Activated naive CD8-positive, alpha-beta T cell treated with anti-CD3 and anti-CD28 coated beads for 36 hours (primary cell): ENCODE data around the gene LRP1B. TPM values are rescaled to one million over a fixed set of nuclear protein-coding genes. Genes with fewer than 3 reads are reported as not detected.

ENCODE experiments used
- DNase-seq: peaks from one replicate; pipeline ENCODE4 v3.0.0; 2021
- H3K27ac Mint-ChIP-seq: one replicate; pipeline ENCODE4 v1.8.0; 2022; ENCODE audit warnings: mild to moderate bottlenecking, moderate library complexity, mixed read lengths
- H3K27me3 Mint-ChIP-seq: one replicate; pipeline ENCODE4 v1.8.0; 2022; ENCODE audit warnings: mild to moderate bottlenecking, mixed read lengths
- H3K36me3 Mint-ChIP-seq: one replicate; pipeline ENCODE4 v1.8.0; 2021; ENCODE audit warnings: mild to moderate bottlenecking, mixed read lengths
- H3K4me1 Mint-ChIP-seq: one replicate; pipeline ENCODE4 v1.8.0; 2021; ENCODE audit warnings: mixed read lengths
- H3K4me3 Mint-ChIP-seq: one replicate; pipeline ENCODE4 v1.8.0; 2022; ENCODE audit warnings: mild to moderate bottlenecking, moderate library complexity, mixed read lengths
- H3K9me3 Mint-ChIP-seq: one replicate; pipeline ENCODE4 v1.8.0; 2022; ENCODE audit warnings: mixed read lengths
- total RNA-seq, 2 experiments: library from RNA; stranded (reverse); gene quantifications; one replicate each; pipeline ENCODE4 v1.2.3, GENCODE V29; 2021

Gene LRP1B
- total RNA-seq, 2 experiments from 2014 or later = not detected

DNA sequence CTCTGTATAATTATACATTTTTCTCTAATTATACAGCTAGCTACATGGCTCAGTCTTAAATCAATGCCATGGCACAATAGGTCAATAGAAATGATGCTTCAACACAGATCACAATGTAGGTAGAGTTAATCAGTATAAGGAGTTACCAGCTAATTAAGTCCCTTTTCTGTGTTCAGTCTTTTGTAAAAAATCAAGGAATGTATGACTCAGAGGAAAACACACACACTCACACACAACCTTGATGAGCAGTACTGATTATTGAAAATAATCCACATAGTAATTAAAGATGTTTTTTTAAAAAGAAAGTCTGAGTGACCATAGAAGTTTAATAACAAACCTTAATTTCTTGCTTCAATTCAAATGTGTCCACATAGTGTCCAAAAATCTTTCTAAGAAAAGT lies 691.3 kb downstream of the LRP1B start:
- no peaks in the 10 kb centered on the region for H3K27me3 Mint-ChIP-seq
- H3K36me3 Mint-ChIP-seq = no peaks in the 10 kb centered on the region
- no peak for DNase-seq
- H3K4me1 Mint-ChIP-seq = no peaks in the 10 kb centered on the region
- no peak overlapping the region for H3K4me3 Mint-ChIP-seq
- no peak overlapping the region for H3K27ac Mint-ChIP-seq
- peaks cover 7% of the 10 kb centered on the region for H3K9me3 Mint-ChIP-seq

DNA sequence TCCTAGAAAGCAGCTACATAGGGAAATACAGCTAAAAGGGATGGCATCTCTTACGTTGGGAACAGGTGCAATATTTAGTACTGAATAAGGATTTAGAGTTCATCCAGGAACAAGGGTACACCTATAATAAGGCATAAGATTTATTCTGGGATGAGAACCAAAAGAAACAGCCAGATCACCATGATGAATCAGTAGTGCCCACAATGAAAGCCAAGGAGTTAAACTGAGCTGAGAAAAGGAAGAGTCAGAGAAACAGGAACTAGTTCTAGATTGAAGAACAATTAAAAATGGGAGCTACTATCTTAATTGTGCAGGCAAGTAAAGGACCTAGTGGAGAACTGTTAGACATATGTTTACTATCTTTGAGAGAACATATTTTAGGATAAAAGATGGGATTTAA lies 692.3 kb downstream of the LRP1B start:
- DNase-seq = no peak
- Mint-ChIP-seq H3K36me3 (no peaks in the 10 kb centered on the region), H3K4me1 (no peaks in the 10 kb centered on the region), H3K27me3 (no peaks in the 10 kb centered on the region), H3K4me3 (no peak overlapping the region), H3K9me3 (peaks cover 3% of the 10 kb centered on the region), H3K27ac (no peak overlapping the region)

DNA sequence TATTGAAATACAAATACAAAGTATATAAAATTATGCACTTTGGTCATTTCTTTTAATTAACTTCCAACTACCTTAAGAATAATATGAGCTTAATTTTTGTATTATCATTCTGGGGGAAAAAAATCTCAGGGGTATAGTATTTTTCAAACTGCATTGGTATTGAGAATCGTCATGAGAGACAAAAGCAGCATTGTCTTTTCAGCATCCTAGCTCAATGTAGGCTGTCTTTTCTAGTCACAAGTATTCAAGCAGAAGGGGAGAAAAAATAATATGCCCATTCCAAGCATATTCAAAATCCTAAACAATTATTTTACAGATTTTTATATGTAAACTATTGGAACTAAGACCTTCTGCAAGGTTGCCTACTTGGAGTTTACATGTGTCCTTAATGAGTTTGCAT lies 693.3 kb downstream of the LRP1B start:
- no peak for DNase-seq
- H3K27ac Mint-ChIP-seq = no peak overlapping the region
- H3K4me1 Mint-ChIP-seq = no peaks in the 10 kb centered on the region
- no peaks in the 10 kb centered on the region for H3K36me3 Mint-ChIP-seq
- no peaks in the 10 kb centered on the region for H3K27me3 Mint-ChIP-seq
- no peak overlapping the region for H3K4me3 Mint-ChIP-seq
- H3K9me3 Mint-ChIP-seq = peaks cover 6% of the 10 kb centered on the region

DNA sequence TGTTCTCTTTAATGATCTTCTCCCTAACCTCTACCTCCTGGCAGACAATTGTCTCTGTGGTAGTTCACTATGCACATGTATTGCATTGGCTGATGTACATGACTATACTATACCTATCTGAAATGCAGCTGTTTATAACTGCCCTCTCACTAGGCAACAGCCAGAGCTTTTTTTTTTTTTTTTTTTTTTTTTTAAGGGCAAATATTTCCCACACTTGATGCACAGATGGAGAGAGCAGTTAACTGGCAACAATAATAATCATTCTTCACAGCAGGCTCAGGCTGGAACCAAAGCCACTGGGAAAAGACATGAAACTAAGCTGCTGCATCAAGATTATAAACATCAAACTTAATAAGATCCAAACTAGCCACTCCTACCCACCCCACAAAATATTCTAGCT lies 707.7 kb downstream of the LRP1B start:
- Mint-ChIP-seq H3K27ac (no peak overlapping the region), H3K4me3 (no peak overlapping the region), H3K4me1 (no peaks in the 10 kb centered on the region), H3K36me3 (no peaks in the 10 kb centered on the region), H3K9me3 (peaks cover 1% of the 10 kb centered on the region), H3K27me3 (no peaks in the 10 kb centered on the region)
- DNase-seq = no peak

DNA sequence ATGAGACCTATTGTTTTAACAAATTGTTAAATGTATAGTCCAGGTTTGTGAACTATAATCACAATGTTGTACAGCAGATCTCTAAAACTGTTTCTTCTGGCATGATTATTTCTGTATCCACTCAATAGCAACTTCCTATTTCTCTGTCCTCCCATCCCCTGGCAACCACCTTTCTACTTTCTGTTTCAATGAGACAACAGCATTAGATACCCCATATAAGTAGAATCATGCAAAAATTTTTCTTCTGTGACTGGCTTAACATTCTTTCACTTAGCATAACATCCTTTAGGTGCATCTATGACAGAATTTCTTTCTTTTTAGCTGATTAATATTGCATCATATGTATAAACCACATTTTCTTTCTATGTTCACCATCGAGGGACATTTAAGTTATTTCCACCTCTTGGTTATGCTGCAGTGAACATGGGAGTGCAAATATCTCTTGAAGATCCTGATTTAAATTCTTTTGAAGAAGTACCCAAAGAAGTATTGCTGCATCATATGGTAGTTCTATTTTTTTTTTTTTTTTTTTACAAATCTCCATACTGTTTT lies 713.5 kb downstream of the LRP1B start:
- H3K9me3 Mint-ChIP-seq = peaks cover 4% of the 10 kb centered on the region
- no peak overlapping the region for H3K27ac Mint-ChIP-seq
- no peak overlapping the region for H3K4me3 Mint-ChIP-seq
- H3K36me3 Mint-ChIP-seq = no peaks in the 10 kb centered on the region
- no peaks in the 10 kb centered on the region for H3K27me3 Mint-ChIP-seq
- no peak for DNase-seq
- H3K4me1 Mint-ChIP-seq = no peaks in the 10 kb centered on the region

DNA sequence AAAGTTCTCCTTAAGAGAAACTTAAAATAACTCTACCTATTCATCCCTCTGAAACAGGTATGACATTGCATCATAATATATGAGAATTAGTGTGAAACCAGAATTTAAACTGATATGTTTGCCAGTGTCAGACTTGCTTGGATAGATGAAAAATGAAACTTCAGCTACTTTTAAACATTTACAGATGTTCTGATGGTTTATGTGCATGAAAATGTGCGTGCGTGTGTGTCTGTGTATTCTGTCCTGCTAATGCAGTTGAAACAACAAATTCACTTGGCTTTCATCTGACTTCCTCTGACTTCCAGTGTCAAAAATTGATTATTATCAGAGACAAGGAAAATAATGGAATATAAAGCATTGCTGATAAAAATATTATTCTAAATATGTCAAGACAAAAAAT lies 719.4 kb downstream of the LRP1B start:
- Mint-ChIP-seq H3K4me3 (no peak overlapping the region), H3K4me1 (no peaks in the 10 kb centered on the region), H3K9me3 (no peaks in the 10 kb centered on the region), H3K27ac (no peak overlapping the region), H3K27me3 (no peaks in the 10 kb centered on the region), H3K36me3 (no peaks in the 10 kb centered on the region)
- no peak for DNase-seq

DNA sequence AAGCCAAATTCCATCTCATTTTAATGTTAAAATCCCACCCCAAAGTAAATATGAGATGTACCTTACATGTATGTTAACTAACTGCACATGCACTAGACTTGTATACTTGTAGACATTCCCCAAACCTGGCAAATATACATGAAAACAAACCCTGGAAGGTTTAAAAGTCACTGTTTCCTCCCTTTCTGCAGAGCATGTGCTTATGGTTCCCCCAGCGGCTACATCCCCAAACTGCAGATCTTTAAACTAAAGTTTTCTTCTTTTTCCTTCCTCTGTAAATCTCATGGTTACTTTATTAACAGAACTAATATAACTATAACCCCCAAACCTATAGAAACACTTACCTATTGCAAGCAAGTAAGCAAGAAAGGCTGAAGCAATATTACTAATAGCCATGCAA lies 731.5 kb downstream of the LRP1B start:
- H3K27ac Mint-ChIP-seq = no peak overlapping the region
- no peaks in the 10 kb centered on the region for H3K9me3 Mint-ChIP-seq
- DNase-seq = no peak
- no peak overlapping the region for H3K4me3 Mint-ChIP-seq
- no peaks in the 10 kb centered on the region for H3K36me3 Mint-ChIP-seq
- no peaks in the 10 kb centered on the region for H3K27me3 Mint-ChIP-seq
- no peaks in the 10 kb centered on the region for H3K4me1 Mint-ChIP-seq

DNA sequence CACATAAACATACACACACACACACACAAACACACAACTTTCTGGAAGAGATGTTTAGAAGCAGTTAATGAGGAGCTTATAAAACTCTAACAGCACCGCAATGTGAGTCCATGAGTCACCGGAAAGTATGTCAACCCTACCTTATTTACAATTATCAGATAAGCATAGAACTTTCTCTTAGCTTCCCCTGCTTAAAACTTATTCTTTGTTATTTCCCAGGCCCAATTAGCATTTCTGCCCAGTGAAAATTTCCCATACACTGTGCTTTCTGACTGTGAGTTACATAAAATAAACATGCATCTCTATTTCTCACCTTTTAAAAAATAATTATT lies 737.6 kb downstream of the LRP1B start:
- H3K27ac Mint-ChIP-seq = no peak overlapping the region
- H3K4me1 Mint-ChIP-seq = no peaks in the 10 kb centered on the region
- no peaks in the 10 kb centered on the region for H3K27me3 Mint-ChIP-seq
- H3K36me3 Mint-ChIP-seq = no peaks in the 10 kb centered on the region
- DNase-seq = no peak
- H3K4me3 Mint-ChIP-seq = no peak overlapping the region
- H3K9me3 Mint-ChIP-seq = peaks cover 4% of the 10 kb centered on the region

DNA sequence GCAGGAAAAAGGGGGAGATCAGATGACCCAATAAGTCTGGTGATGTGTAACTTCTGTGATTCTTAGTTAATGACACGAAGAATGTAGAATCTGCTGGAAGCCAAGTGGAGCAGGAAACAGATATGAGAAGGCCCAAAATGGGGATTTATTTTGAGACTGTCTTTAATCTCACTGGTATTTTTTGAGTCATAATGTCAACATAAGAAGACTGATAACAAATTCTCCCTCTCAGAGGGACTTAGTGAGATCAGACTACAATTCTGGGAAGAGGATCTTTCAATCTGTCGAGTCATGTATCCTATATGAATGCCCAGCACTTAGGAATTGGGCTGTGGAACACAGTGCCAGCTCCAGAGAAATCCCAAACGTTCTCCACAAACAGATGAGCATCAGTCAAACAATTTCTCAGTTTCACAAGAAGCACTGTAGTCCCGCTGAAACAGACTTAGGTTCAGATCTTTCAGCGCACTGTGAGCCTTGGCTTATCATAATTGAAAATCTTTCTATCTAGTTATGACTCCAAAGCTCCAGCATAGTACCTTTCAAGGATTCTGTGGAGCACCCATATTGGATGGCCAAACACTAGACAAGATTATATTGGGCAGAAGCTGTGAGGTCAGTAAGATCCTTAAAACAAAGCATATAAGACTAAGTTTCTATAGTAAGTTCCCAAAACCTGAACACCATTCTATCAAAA lies 738.2 kb downstream of the LRP1B start:
- DNase-seq = no peak
- Mint-ChIP-seq H3K9me3 (peaks cover 4% of the 10 kb centered on the region), H3K27me3 (no peaks in the 10 kb centered on the region), H3K4me3 (no peak overlapping the region), H3K27ac (no peak overlapping the region), H3K4me1 (no peaks in the 10 kb centered on the region), H3K36me3 (no peaks in the 10 kb centered on the region)

DNA sequence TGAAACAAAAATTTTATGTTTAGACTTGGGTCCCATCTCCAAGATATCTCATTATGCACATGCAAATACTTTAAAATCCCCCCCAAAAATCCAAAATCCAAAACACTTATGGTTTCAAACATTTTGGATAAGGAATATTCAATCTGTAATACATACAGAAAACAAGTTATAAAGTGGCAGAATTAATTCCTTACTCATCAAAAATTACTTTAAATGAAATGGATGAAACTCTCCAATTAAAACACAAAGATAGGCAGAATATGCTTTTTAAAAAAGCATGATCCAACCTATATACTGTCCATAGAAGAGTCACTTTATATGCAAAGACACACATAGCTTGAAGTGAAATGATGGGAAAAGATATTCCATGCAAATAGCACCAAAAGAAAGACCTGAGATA lies 744.6 kb downstream of the LRP1B start:
- no peak for DNase-seq
- H3K4me3 Mint-ChIP-seq = no peak overlapping the region
- H3K27ac Mint-ChIP-seq = no peak overlapping the region
- no peaks in the 10 kb centered on the region for H3K27me3 Mint-ChIP-seq
- no peaks in the 10 kb centered on the region for H3K36me3 Mint-ChIP-seq
- peaks cover 1% of the 10 kb centered on the region for H3K9me3 Mint-ChIP-seq
- H3K4me1 Mint-ChIP-seq = no peaks in the 10 kb centered on the region

DNA sequence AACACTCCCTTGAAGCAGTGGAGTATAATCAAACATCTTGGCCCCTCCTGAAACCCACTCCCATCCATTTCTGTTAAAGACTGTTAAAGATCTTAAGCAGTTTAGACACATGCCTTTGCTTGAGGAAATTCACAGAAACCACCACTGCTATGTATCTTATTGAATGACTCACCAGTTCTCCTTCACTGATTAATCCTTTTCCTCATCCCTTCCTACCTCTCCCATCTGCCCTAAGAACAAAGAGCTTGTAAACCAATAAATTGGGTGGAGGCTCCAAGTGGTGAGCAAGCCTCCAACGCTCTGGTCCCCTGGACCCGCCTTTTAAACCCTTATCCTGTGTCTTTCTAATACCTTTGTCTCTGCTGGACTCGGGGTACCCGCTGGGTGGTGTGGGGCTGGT lies 746.1 kb downstream of the LRP1B start:
- H3K36me3 Mint-ChIP-seq = no peaks in the 10 kb centered on the region

DNA sequence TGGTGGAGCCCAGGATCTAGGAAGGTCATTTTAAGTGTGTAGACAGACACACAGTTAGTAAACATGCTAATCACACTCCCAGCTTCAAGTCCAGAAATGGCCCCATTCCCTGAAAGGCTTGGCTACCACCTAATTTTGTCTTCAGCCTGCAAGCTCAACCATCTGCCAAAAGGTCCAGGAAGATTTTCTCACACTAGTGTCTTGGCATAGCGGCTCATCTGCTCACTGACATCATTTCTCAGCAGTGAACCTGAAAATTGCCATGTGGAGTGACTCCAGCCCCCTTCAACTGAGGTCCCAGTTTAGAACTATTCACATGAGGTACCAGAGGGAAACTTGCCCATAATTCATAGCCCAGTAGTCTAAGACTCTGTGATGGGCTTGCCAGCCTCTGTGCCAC lies 748.9 kb downstream of the LRP1B start:
- Mint-ChIP-seq H3K36me3 (no peaks in the 10 kb centered on the region), H3K4me3 (no peak overlapping the region), H3K27me3 (no peaks in the 10 kb centered on the region), H3K27ac (peak overlapping the region; percentile 8), H3K9me3 (peaks cover 4% of the 10 kb centered on the region), H3K4me1 (no peaks in the 10 kb centered on the region)
- DNase-seq = no peak

More for the DNA sequence above, 746.1 kb downstream of the LRP1B start:
- H3K4me1 Mint-ChIP-seq = no peaks in the 10 kb centered on the region
- H3K27ac Mint-ChIP-seq = no peak overlapping the region
- no peaks in the 10 kb centered on the region for H3K27me3 Mint-ChIP-seq
- H3K4me3 Mint-ChIP-seq = no peak overlapping the region
- H3K9me3 Mint-ChIP-seq = peaks cover 1% of the 10 kb centered on the region
- no peak for DNase-seq

DNA sequence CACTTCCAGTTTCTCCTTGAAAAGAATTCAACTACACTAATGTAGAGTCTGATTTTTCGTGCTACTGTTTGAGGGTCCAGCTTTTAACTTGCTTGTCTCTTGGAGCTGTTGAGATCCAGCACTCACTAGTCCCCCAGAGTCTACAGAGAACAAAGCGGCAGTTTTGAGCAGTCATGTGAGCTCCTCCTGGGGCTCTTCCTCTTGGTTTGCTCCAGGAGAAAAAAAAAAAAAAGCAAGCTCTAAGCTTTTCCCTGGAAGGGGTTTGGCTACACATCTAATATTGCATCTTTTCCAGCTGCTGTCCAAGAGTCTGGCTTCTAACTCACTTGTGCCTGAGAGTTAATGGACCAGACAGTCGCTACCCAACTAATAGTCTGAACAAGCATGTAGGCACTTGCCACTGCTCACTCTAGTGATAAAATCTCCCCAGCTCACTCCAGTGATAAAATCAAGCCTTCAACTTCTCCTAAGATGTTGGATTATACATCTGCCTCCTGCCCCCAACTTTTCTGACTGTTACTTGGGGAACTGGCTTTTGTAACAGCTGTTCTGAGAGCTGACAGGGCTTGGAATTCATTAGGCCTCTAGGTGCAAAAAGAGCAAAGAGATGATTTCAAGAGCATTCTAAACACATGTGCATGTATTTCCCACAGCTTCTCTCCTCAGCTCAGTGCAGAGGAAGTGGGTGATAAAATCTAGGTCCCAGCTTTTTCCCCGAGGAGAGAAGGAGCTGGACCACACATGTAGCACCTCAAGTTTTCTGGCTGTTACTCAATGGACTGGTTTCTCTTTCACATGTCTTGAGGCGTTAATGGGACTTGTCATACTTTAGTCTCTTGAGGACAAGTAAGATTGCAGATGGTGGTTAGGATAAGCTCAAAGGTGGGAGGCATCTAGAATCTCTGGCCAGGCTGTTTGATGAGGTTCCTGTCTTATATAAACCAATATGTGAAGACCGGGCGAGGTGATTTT lies 750.5 kb downstream of the LRP1B start:
- Mint-ChIP-seq H3K4me3 (no peak overlapping the region), H3K27ac (no peak overlapping the region), H3K27me3 (no peaks in the 10 kb centered on the region), H3K4me1 (no peaks in the 10 kb centered on the region), H3K36me3 (no peaks in the 10 kb centered on the region), H3K9me3 (peaks cover 4% of the 10 kb centered on the region)
- DNase-seq = no peak

DNA sequence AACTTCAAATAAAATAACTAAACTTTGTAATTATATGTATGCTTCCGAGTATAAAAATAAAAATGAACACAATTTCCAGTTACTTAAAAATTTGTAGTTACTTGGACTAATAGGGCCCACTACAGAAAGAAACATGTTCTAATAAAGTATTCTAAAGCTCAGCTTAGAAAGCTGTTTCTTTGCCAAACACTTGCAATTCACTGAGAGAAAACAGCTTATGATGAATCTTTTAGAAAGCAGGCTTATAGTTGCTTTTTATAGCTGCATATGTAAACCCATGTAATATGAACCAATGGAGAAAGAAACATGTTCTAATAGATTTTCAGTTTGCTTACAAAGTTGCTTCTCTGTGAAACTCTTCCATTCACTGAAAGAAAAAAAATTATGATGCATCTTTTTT lies 766.0 kb downstream of the LRP1B start:
- H3K36me3 Mint-ChIP-seq = no peaks in the 10 kb centered on the region
- H3K9me3 Mint-ChIP-seq = peaks cover 4% of the 10 kb centered on the region
- no peaks in the 10 kb centered on the region for H3K4me1 Mint-ChIP-seq
- no peak for DNase-seq
- no peaks in the 10 kb centered on the region for H3K27me3 Mint-ChIP-seq
- no peak overlapping the region for H3K4me3 Mint-ChIP-seq
- no peak overlapping the region for H3K27ac Mint-ChIP-seq

DNA sequence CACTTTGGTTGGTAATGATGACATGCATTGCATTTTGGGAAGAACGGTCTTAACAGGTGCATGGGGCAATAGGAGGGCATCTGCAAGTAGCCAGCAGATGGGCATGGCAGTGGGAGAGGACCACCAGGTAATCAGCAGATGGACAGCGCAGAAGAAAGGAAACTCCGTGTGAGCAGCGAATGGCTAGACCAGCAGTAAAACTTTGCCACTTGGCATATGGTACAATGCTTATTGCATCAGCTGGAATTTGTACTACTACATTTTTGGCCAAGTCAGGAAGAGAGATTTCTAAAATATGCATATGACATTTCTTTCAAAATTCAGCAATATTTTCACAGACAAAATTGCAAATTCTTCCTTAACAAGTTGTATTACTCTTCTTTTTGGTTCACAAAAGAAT lies 768.5 kb downstream of the LRP1B start:
- no peak overlapping the region for H3K4me3 Mint-ChIP-seq
- DNase-seq = no peak
- H3K9me3 Mint-ChIP-seq = peaks cover 4% of the 10 kb centered on the region
- H3K27ac Mint-ChIP-seq = no peak overlapping the region
- no peaks in the 10 kb centered on the region for H3K4me1 Mint-ChIP-seq
- H3K36me3 Mint-ChIP-seq = no peaks in the 10 kb centered on the region
- H3K27me3 Mint-ChIP-seq = no peaks in the 10 kb centered on the region
